Adipose tissue (tissue), 3 donors: ENCODE measurements around the gene SHQ1. TPM values are rescaled to one million over a fixed set of nuclear protein-coding genes. Genes with fewer than 3 reads are reported as not detected.
"Not testable (repeated sequence)": the region's sequence is repeated elsewhere in the genome, so short reads cannot be mapped to it uniquely, and the experiment has no call there.

Source experiments
- H3K27ac ChIP-seq: one replicate; pipeline ENCODE4 v1.5.1; 2013; ENCODE audit warnings: low read depth, low read length
- WGBS, 3 donors: extraction: QIAGEN DNeasy Blood & Tissue Kit; methylation state at CpG; one replicate each; pipeline ENCODE4 v1.1.7; 2013; 5-methylcytosine and 5-hydroxymethylcytosine counted together
- polyA plus RNA-seq, 3 donors: library from polyadenylated mRNA; stranded (reverse); fragments of 200-250 nt; gene quantifications; one replicate each; pipeline ENCODE4 v1.2.3, GENCODE V29; 2013
- donor health status: healthy with polysubstance abuse.
- donor health status: Bipolar disorder and iron deficiency.
- donor health status: healthy.

SHQ1 gene
- polyA plus RNA-seq, 3 donors, result 5.0 to 8.4 (median 6.5) TPM

GRCh38 chr3:72768006-72768441 is 80.2 kb downstream of the SHQ1 start:
- 66 to 83% (median 67%) methylated on average over 5 of the region's 5 CpGs for WGBS, 3 donors
- H3K27ac ChIP-seq, result no peak overlapping the region

GRCh38 chr3:72766866-72767265 is 81.4 kb downstream of the SHQ1 start:
- no peak overlapping the region for H3K27ac ChIP-seq
- 92 to 95% (median 94%) methylated on average over 5 of the region's 5 CpGs for WGBS, 3 donors

- 89 to 92% (median 92%) methylated on average over 8 of the region's 8 CpGs for WGBS, 3 donors
- H3K27ac ChIP-seq, result no peak overlapping the region
Observed at GRCh38 chr3:72763751-72764440, 84.3 kb downstream of the SHQ1 start.

GRCh38 chr3:72761410-72761809 is 86.8 kb downstream of the SHQ1 start:
- 80 to 85% (median 84%) methylated on average over 3 of the region's 3 CpGs for WGBS, 3 donors
- no peak overlapping the region for H3K27ac ChIP-seq

GRCh38 chr3:72760225-72760624 is 88.0 kb downstream of the SHQ1 start:
- 78 to 87% (median 78%) methylated on average over 3 of the region's 3 CpGs for WGBS, 3 donors

GRCh38 chr3:72756900-72757299 is 91.3 kb downstream of the SHQ1 start:
- WGBS, 3 donors, result 47 to 75% (median 47%) methylated on average over 3 of the region's 3 CpGs
- H3K27ac ChIP-seq, result no peak overlapping the region

More at GRCh38 chr3:72760225-72760624, 88.0 kb downstream of the SHQ1 start:
- no peak overlapping the region for H3K27ac ChIP-seq

- WGBS, 3 donors, result 91 to 99% (median 98%) methylated on average over 2 of the region's 2 CpGs
- no peak overlapping the region for H3K27ac ChIP-seq
Observed at GRCh38 chr3:72754582-72754981, 93.7 kb downstream of the SHQ1 start.

- 51 to 97% (median 94%) methylated on average over 5 of the region's 5 CpGs for WGBS, 3 donors
- no peak overlapping the region for H3K27ac ChIP-seq
Observed at GRCh38 chr3:72753495-72753894, 94.8 kb downstream of the SHQ1 start.

GRCh38 chr3:72750405-72750965 is 97.8 kb downstream of the SHQ1 start:
- WGBS, 3 donors, result 78 to 86% (median 79%) methylated on average over 4 of the region's 4 CpGs

GRCh38 chr3:72748659-72749058 is 99.6 kb downstream of the SHQ1 start:
- WGBS, 3 donors, result 65 to 95% (median 70%) methylated on average over 6 of the region's 6 CpGs
- H3K27ac ChIP-seq, result no peak overlapping the region

More at GRCh38 chr3:72750405-72750965, 97.8 kb downstream of the SHQ1 start:
- no peak overlapping the region for H3K27ac ChIP-seq

GRCh38 chr3:72746430-72747411 is 101.5 kb downstream of the SHQ1 start:
- WGBS, 3 donors, result 63 to 65% (median 64%) methylated on average over 11 of the region's 11 CpGs
- H3K27ac ChIP-seq, result no peak overlapping the region

- WGBS, 3 donors, result 70 to 87% (median 86%) methylated on average over 17 of the region's 17 CpGs
- H3K27ac ChIP-seq, result no peak overlapping the region
Observed at GRCh38 chr3:72745146-72745999, 102.9 kb downstream of the SHQ1 start.

- H3K27ac ChIP-seq, result no peak overlapping the region
- WGBS, 3 donors, result 4 to 53% (median 51%) methylated on average over 1 of the region's 1 CpG
Observed at GRCh38 chr3:72744330-72744729, 103.9 kb downstream of the SHQ1 start.

- 78 to 91% (median 87%) methylated on average over 6 of the region's 6 CpGs for WGBS, 3 donors
- H3K27ac ChIP-seq, result no peak overlapping the region
Observed at GRCh38 chr3:72739531-72740466, 108.4 kb downstream of the SHQ1 start.

GRCh38 chr3:72738752-72739530 is 109.3 kb downstream of the SHQ1 start:
- H3K27ac ChIP-seq, result no peak overlapping the region
- WGBS, 3 donors, result 8 to 12% (median 11%) methylated on average over 47 to 53 of the region's 53 CpGs

GRCh38 chr3:72735072-72735471 is 113.2 kb downstream of the SHQ1 start:
- not testable (repeated sequence) for H3K27ac ChIP-seq
- 91 to 99% (median 96%) methylated on average over 3 of the region's 4 CpGs for WGBS, 3 donors
